GM15510 (cell line): ENCODE data around the gene ARSB.

Experiments
- POLR2A ChIP-seq: IDR thresholded peaks from 3 replicates; pipeline ENCODE4 v1.6.1; 2011; ENCODE audit warnings: borderline replicate concordance; ENCODE audit not compliant: insufficient read length; ENCODE audit errors: extremely low read depth

The ARSB gene

GRCh38 chr5:78778538-78778937 lies 206.6 kb downstream of the ARSB start:
- no peak for TF ChIP-seq POLR2A

DNA sequence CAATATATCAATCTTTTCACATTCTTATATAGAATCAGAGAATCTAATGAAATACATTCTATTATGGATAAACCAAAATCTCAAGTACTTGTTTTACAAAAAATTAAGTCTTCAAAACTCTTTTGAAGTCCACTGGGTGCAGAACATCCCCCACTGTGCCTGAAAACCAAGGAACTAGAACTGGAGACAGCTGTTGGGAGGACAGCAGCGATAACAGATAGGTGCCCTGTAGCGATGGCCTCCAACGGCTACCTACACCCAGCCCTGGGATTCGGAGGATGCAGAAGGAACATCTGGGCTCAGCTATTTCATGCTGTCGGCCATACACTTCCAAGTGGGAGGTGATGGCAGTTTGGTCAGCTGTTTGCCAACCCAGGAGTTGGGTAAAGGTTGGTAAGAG lies 207.2 kb downstream of the ARSB start:
- TF ChIP-seq POLR2A = no peak

GRCh38 chr5:78776637-78777036 lies 208.5 kb downstream of the ARSB start:
- TF ChIP-seq POLR2A = no peak

GRCh38 chr5:78773655-78774054 lies 211.5 kb downstream of the ARSB start:
- no peak for TF ChIP-seq POLR2A

- no peak for TF ChIP-seq POLR2A
These were observed 213.6 kb downstream of the ARSB start for GRCh38 chr5:78771260-78772205.

- no peak for TF ChIP-seq POLR2A
These were observed 216.2 kb downstream of the ARSB start for GRCh38 chr5:78768781-78769380.

GRCh38 chr5:78766412-78766762 lies 218.7 kb downstream of the ARSB start:
- no peak for TF ChIP-seq POLR2A

- no peak for TF ChIP-seq POLR2A
These were observed 219.2 kb downstream of the ARSB start for GRCh38 chr5:78765756-78766411.

DNA sequence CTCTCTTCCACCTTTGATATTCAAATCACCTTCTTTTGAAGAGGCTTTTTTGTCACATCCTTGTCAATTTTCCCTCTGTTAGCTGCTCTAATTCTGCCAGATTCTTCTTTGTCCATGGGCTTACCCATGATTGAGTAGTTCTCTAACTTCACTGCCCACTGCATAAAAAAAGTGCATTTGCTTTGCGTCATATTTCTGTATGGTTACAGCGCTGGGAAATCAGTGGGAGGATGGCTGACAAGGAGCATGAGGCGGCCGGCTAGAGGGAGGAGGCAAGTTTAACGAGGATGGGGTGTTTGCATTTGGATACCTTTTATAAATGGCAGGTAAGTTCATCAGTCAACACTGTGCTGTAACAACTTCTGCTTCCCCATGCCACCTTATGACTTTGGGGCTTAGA lies 220.0 kb downstream of the ARSB start:
- no peak for TF ChIP-seq POLR2A

GRCh38 chr5:78763659-78764189 lies 221.4 kb downstream of the ARSB start:
- no peak for TF ChIP-seq POLR2A

DNA sequence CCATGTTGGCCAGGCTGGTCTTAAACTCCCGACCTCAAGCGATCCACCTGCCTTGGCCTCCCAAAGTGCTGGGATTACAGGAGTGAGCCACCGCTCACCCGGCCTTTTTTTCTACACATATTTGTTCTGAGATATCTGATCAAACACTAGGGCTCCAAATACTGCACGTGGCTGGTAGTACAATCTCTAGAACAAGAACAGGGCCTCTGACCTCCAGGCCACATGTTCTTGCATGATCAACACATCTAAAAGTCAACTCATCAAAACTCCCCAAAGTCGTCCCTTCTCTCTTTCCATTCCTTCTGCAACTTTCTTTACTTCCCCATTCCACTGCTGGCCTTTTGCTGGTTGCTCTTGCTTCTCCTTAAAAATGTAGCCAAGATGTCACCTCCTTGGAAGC lies 223.3 kb downstream of the ARSB start:
- TF ChIP-seq POLR2A = no peak

- no peak for TF ChIP-seq POLR2A
These were observed 224.3 kb downstream of the ARSB start for GRCh38 chr5:78760770-78761169.

GRCh38 chr5:78760366-78760765 lies 224.7 kb downstream of the ARSB start:
- TF ChIP-seq POLR2A = no peak

DNA sequence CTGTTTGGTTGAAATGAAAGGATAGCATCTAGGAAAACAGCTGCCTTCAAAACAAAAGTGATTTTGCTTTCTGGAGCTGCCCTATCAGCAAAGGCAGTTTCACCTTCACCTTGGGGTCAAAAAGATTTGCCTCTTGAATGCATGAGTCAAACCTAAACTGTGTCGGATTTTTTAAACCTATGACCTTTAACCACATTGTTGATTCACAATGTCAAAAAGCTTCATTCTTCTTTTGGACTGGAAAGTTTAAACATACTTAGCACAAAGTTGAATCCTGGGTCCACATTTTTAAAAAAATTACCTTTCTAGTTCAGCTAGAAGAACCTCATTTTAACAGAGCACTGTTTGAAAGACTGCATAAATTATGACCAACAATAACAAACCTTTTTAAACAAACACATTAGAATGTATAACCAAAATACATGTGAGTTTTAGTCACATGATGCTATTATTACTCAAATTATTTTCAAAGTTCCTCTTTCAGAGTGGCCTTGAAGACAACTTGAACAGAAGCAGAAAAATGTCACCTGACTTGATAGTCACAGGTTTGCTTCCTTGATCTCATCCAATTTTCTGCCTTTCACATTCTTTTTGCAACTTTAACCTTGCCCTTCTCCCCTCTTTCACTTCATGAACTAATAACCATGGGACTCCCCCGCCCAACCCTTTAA lies 226.8 kb downstream of the ARSB start:
- TF ChIP-seq POLR2A = no peak
